ENCODE measurements around the gene CALD1.

DNA sequence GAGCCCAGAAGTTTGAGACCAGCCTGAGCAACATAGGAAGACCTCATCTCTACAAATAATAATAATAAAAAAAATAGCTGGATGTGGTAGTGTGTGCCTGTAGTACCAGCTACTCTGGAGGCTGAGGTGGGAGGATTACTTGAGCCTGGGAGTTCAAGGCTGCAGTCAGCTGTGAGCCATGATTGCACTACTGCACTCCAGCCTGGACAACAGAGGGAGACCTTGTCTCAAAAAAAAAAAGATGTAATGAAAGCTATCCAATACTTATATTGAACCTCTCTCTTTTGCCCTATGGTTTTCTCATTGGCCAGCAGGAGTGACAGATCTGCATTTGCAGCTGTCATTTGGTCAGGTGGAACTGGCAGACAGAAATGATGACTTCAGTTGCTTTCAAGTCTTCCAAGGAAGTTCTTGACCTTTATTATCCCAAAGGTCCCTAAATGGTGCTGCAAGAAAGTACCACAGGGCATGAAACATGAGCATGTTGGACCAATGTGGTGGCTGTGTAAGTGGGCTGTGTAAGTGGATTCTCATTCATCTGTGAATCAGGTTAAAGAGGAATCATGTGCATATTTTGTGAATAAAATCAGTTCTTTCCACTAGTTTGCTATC, 99.4 kb downstream of the CALD1 start:
- TF ChIP-seq, protein P1, sequence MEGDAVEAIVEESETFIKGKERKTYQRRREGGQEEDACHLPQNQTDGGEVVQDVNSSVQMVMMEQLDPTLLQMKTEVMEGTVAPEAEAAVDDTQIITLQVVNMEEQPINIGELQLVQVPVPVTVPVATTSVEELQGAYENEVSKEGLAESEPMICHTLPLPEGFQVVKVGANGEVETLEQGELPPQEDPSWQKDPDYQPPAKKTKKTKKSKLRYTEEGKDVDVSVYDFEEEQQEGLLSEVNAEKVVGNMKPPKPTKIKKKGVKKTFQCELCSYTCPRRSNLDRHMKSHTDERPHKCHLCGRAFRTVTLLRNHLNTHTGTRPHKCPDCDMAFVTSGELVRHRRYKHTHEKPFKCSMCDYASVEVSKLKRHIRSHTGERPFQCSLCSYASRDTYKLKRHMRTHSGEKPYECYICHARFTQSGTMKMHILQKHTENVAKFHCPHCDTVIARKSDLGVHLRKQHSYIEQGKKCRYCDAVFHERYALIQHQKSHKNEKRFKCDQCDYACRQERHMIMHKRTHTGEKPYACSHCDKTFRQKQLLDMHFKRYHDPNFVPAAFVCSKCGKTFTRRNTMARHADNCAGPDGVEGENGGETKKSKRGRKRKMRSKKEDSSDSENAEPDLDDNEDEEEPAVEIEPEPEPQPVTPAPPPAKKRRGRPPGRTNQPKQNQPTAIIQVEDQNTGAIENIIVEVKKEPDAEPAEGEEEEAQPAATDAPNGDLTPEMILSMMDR (IDR thresholded peaks at IDR 0.05 in 8 of 11, conservative IDR thresholded peaks at IDR 0.05 in 3 of 11): no peak
- TF ChIP-seq POLR2A (IDR thresholded peaks at IDR 0.05): no peak
- TF ChIP-seq POLR2AphosphoS5 (IDR thresholded peaks at IDR 0.05): no peak

All from spleen (tissue), 7 donors.